GM19397 (cell line): ENCODE measurements around the gene ADAMTS12.
"Not testable (repeated sequence)": the region's sequence is repeated elsewhere in the genome, so short reads cannot be mapped to it uniquely, and the experiment has no call there.

Experiments used
- ATAC-seq: cut with Tn5 transposase; IDR thresholded peaks from one replicate; pipeline ENCODE4 v1.9.1; 2021; ENCODE audit warnings: mild to moderate bottlenecking, moderate library complexity; ENCODE audit not compliant: unreplicated experiment

The ADAMTS12 gene

DNA sequence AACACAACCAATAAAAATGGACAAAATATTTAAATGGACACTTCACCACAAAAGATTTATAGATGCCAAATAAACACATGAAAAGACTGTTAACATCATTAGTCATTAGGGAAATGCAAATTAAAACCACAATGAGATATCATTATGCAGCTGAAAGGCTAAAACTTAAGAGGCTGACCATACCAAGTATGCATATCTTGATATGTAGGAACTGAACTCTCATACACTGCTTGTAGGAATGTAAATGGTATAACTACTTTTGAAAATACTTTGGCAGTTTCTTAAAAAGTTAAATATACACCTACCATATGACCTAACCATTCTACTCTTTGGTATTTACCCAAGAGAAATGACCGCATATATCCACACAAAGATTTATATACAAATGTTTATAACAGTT lies 13.6 kb upstream of the ADAMTS12 start:
- no peak for ATAC-seq

DNA sequence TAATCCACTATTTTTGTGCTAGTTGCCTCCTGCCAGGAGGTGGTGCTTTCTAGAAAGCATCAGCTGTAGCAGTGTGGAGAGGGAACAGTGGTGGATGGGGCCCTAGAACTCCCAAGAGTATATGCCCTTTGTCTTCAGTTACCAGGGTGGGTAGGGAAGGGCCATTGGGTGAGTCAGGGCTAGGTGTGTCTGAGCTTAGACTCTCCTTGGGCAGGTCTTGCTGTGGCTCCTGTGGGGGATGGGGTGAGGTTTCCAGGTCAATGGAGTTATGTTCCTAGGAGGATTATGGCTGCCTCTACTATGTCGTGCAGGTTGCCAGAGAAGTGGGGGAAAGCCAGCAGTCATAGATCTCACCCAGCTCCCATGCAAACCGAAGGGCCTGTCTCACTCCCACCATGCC lies 11.3 kb upstream of the ADAMTS12 start:
- ATAC-seq = no peak

DNA sequence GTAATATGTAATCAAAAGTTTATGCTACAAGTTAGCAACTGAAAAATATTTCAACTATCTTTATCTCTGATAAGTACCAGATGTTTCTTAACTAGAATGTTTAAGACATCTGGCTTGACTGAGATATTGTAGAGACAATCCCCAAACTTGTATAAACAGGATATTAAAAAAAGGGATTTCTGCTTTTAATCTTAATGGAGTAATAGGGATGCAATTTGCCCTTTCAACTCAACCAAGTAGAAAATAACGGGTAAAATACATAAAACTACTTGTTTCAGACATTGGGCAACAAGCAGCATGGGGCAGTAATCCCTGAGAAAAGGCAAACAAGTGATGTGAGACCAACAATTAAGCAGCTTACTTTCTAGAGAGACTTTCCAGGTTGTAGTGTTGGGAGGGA lies 9.4 kb upstream of the ADAMTS12 start:
- no peak for ATAC-seq

DNA sequence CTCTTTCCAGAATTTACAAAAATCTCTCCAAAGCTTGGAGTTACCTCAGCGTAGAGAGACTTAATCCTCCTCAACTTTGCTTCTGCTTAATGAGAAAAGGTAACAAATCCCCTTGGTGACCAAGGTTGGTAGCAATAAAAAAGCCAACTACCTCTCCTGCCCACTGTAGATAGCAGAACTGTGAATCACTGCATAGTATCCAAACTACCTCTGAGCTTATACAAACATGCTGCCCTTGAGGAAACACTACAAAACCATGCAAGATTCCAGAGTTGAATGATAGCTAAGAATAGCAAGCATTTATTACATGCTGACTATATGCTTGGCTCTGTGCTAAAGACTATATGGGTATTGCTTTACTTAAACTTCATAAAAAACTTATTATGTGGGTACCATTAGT lies 2.8 kb upstream of the ADAMTS12 start:
- no peak for ATAC-seq

DNA sequence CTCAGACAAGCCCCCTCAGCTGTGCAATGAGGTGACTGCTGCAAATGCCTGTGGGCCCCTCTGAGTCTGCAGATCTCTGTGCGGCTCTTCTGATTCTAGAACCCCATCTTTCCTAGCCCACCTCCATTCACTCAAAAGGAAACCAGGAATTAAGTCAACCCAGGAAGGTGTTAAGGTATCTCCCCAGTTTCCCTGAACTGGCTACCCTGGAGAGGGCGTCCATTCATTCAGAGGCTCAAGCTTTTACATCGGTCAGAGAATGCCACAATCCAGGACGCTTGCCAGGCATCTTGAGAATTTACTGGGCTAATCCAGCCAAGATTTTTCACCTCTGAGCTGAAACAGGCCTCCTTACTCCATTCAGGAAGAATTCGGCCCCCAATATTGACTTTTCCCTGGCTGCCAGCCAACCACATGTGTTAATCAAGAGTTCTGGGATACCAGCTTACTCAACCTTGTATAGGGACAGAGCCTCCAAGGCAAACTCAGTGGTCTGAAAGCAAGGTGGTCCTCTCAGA lies 889 bp upstream of the ADAMTS12 start:
- no peak for ATAC-seq

DNA sequence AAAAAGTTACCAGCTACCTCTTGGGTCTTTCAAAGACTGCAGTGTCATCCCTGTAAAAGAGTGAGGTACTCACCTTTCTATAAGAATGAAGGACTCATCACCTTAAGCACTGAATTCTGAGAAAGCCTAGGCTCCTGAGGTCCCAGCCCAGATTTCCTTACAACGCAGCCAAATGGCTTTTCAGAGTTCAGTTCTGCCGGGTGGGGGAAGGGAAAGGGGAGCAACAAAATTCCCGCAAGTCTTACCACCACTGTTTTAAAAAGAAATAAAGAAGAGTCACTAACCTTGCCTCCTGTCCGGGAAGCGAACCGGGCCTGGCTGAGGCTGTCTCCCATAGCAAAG lies 373 bp downstream of the ADAMTS12 start:
- ATAC-seq = no peak

DNA sequence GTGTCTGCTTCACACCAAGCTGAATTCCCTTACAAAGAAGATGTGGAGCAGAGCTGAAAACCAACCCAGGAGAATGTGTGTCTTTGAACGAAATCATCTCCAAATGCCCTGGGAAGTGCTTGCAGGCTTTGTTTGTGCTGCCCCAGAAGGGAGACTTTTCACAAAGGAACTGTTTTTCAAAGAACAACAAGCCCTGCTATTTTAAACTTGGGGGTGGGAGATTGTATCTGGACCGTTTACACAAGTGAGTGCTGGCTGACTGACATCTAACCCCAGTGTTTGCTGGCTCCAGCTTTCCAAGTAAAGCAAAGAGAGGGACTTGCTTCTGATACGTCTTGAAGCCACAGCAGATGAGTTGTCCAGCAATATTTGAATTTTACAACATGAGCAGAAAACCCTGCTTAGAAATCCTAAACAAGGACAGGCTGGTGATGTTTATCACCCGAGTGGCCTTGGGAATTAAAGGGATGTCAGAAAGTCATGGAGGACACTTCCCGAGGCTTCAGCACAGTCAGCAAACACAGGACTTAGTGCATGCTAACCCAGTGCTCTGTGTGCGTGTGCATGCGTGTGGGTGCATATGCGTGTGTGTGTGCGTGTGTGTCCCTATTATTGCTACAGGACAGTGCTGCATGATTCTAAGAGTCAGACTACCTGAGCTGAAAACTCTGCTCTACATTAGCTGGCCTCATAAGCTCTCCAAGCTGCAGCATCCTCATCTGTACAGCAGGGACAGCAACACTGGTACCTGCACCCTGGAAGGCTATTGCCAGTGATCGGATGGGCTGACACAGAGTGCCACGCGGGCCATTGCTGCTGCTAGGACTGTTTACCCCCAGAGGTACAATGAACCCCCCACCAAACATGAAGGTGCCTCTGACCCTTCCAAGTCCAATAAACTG lies 1.4 kb downstream of the ADAMTS12 start:
- peak; percentile 42 for ATAC-seq

DNA sequence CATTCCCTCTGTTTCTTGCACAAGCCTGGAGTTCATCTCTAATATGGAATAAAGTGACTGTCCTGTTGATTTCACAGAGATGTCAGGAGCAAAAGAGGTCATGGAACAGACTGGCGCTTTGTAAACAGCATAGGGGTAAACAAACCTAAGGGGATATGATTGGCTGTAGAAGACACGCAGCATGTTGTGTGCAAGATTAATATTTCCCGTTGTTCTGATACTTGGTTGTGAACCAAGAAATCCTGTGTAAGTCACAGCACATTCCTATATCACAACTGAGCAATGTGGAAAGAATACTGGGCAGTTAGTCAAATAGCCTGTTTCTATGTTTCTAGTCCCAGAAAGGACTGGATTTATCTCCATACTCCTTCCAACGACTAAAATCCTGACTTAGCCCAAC lies 3.2 kb downstream of the ADAMTS12 start:
- ATAC-seq = no peak

DNA sequence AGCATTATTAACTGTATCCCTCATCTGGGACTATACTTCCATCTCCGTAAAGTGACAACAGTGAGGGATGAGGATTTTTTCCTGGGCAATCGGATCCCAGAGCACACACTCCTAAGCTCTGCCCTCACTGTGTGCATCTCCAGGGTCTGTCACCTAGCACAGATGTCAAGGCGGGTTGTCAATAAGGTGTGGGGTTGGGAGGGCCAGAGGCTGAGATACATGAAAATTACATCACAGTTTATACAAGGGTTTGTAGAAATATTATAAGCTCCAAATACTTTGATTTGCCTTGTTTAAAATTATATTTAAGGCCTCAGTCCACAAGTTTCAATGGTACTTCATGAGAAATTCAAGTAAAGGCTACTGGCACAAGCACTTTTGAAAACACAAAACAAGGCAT lies 4.5 kb downstream of the ADAMTS12 start:
- no peak for ATAC-seq

DNA sequence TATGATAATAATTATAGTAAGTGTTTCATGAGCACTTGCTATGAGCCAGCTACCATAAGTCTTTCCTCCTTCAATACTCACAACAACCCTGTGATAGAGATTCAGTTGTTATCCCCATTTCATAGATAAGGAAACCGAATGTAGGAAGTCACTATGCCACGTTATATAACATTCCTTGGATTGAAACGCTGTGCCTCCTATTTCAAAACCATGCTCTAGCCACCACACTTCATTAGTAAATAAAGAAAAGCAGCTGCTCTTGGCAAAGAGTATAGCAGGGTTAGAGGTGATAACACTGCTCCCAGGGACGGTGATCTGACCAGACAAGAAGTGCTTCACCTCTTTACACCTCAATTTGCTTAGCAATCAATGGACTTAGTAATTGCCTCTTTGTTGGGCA lies 5.5 kb downstream of the ADAMTS12 start:
- ATAC-seq = no peak

DNA sequence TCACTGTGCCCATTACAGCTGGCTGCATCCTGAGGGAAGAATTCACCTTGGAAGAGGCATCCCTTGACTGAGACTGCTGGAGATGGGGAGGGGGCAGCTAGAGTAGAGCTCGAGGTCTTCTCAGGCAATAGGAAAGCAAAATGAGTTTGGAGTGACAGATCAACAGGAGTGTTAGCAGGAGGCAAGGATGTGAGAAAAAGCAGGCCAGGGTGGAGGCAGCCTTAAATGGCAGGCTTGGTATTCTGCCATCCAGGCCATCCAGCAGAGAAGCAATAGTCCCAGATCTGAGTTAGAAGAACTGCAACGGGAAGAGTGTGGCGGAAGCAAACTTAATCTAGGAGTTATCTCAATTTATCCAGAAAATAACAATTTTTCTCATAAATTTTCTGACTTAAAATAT lies 6.1 kb downstream of the ADAMTS12 start:
- ATAC-seq = no peak

DNA sequence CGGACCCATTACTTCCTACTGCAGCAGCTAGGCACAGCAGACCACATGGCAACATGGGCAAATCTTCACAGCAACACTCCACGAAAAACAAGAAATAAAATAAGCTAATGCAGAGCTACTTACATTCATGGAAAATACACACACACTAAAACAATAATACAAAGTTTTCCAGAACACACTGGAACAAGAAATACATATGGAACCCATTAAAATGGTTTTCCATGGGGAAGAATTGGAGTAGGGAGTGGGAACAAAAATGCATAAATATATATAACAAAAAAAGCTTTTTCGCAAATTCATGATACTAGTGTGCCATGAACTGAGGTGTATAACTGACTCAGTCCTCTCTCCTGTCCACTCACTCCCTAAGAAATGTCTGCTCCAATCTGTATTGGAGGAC lies 8.3 kb downstream of the ADAMTS12 start:
- ATAC-seq = no peak

DNA sequence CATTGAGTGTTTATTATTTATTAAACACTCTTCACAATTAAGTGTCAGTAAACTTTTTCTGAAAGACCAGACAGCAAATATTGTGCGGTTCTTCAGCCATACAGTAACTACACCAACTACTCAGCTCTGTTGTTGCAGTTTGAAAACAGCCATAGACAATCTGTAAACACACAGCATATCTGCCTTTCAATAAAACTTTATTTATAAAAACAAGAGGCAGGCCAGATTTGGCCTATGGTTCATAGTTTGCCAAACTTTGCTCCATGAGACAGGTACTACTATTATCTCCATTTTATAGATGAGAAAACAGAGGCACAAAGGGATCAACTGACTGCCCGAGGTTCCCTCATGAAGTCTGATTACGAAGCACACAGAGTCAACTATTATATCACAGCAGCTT lies 11.5 kb downstream of the ADAMTS12 start:
- ATAC-seq = no peak

DNA sequence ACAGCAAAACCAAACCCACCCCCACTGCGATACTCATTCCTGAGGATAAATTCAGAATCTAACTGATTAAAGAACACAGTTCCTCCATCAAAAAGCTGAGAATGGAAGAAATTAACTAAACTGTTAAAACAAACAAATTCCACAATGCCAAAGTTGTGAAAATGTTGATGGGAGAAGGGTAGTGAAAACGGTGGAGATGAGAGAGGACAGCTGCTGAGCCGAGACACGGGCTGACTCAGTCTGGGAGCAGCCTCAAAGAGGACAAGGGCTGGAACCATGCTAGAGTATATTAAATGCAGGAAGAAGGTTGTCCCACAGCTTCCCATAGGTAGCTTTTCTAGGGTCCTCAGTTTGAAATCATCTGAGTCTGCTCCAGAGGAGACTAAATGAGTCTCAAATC lies 14.3 kb downstream of the ADAMTS12 start:
- ATAC-seq = no peak

DNA sequence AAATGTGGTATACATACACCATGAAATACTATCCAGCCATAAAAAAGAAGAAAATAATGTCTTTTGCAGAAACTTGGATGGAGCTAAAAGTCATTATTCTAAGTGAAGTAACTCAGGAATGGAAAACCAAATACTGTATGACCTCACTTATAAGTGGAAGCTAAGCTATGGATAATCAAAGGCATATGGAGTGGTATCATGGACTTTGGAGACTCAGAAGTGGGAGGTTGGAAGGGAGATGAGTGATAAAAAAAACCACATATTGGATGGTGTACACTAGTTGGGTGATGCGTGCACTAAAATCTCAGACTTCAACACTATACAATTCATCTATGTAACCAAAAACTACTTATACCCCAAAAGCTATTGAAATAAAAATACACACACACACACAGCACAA lies 24.5 kb downstream of the ADAMTS12 start:
- no peak for ATAC-seq

DNA sequence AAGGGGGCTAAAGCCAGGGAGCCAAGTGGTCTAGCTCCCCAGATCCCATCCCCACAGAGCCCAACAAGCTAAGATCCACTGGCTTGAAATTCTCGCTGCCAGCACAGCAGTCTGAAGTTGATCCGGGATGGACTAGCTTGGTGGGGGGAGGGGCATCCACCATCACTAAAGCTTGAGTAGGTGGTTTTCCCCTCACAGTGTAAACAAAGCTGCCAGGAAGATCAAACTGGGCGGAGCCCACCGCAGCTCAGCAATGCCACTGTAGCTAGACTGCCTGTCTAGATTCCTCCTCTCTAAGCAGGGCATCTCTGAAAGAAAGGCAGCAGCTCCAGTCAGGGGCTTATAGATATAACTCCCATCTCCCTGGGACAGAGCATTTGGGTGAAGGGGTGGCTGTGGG lies 32.6 kb downstream of the ADAMTS12 start:
- not testable (repeated sequence) for ATAC-seq

DNA sequence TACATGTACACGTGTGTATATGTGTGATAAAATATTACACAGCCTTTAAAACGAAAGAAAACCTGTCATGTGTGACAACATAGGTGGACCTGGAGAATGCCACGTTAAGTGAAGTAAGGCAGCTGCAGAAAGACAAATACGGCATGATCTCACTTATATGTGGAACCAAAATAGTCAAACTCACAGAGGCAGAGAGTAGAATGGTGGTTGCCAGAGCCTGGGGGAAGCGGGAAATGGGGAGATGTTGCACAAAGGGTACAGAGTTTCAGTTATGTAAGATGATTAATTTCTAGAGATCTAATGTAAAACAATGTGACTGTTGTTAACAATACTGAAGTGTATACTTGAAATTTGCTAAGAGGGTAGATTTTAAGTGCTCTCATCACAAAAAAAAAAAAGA lies 34.8 kb downstream of the ADAMTS12 start:
- ATAC-seq = no peak

DNA sequence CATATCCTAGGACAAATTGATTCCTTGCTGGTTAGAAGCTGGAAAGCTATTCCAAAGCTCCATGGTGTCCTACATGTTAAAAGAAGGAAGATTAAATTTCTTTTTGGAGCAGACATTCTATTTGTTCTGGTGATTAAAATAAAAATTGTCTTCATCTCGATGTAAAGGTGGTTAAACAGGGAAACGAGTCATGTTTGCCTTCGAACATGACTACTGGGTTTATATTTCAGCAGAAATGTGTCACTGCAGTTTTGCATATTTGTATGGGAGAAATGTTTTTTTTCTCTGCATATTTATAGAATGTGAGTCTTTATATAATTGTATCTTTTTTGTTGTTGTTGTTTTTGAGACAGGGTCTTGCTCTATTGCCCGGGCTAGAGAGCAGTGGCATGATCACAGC lies 36.4 kb downstream of the ADAMTS12 start:
- no peak for ATAC-seq

DNA sequence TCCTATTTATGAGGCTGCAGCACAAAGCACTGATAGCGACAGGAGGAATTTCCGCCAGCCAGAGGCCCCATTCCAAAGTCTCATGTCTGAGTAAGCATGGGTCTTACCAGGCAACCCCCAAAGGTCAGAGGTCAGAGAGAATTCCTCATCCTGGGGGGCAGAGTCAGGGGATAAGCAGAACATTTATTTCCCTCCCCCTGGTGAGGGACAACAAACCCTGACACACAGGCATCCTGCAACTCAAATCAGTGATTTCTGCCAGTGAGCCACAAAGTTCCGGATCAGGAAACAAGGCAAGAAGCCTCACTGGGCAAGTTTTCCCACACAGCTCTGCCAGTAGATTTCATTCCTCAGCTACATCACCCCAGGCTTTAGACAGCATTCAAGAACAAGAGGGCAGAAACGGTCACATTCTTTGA lies 37.0 kb downstream of the ADAMTS12 start:
- ATAC-seq = no peak

DNA sequence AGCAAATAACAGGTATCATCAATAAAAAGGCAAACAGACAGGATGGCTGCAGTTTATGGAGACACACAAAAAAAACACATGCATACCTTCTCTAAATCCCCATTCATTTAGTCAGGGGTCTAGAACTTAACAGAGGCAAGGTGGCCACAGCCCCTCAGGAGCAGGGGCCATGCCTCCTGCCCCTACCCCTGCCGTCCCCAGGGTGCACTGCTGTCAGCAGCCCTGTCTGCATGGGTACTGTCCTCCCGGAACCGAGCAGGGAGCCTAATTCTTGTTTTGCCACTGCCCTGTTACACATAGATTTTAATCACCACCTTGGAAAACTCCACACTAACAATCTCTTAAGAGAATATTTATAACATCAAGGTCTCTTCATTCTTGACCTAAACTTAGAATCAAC lies 39.0 kb downstream of the ADAMTS12 start:
- ATAC-seq = no peak

DNA sequence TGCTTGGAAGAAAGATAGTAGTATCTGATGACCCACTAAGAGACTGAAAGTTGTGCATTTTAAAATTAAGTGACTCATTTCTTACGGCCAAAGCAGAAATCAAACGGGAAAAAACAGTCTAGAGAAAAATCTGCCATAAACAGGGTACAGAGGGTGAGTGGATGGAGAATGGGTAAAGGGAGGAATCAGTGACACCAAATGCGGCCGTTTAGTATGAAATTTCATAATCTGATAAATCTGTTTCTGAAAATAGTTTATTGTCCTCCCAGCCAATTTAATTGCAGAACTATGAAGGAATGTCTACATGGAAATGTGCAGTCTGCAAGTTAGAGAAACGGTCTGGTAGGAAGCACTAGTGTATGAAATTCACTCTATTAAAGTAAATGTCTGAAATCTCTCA lies 39.5 kb downstream of the ADAMTS12 start:
- ATAC-seq = no peak

DNA sequence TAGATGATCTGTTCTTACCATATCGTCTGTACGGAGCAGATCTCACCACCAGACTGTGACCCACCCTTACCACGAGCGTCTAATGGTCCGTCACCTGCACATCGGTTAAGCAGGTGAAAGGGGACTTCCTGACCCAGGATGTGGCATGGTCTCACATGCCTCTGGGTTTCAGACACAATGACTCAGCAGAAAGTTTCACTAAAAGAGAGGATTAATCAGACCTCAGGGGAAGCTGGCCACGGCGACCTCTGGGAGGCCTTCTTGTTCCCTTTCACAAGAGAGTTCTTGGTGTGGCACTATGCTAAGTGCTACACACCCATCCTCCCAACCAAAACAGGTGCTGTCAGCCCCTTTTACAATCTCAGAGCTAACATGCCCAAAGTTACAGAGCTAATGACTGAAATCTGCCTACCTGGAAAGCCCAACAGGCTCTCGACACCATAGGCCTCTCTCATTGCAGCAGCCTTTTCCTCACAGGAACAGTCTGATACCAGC lies 41.6 kb downstream of the ADAMTS12 start:
- ATAC-seq = peak; percentile 99

DNA sequence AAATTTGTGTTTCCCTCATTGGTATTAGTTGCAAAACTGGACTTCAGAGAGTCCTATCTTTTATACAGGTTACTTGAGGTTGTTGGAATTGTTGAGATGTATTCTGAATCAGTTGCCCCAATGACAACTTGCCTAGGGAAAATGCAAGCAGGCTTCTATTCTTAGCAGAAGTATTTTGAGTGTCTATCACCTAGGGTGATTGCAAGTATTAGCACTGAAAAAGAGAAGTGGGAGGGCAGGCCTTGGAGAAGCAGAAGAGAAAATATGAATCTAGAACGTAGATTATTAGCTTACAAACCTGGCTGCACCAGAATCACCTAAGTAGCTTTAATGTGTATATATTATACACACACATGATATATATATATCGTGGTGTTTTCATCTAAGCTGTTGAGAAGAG lies 43.2 kb downstream of the ADAMTS12 start:
- ATAC-seq = no peak
